Upper lobe of right lung (tissue), 1 donor: ENCODE measurements around the gene FOXA2. TPM values are rescaled to one million over a fixed set of nuclear protein-coding genes. Genes with fewer than 3 reads are reported as not detected.

Experiments
- ATAC-seq: fragments of 200-7000 bp; cut with Tn5 transposase; one replicate; pipeline ENCODE4 v1.9.1; 2020; ENCODE audit warnings: mild to moderate bottlenecking, moderate library complexity
- DNase-seq: peaks from one replicate; pipeline ENCODE4 v3.0.0-alpha.2; 2020
- H3K27ac ChIP-seq: fragments of 200-600 bp; one replicate; pipeline ENCODE4 v1.8.0; 2022
- H3K27me3 ChIP-seq: fragments of 200-600 bp; one replicate; pipeline ENCODE4 v1.8.0; 2022; ENCODE audit warnings: mild to moderate bottlenecking
- H3K36me3 ChIP-seq: fragments of 200-600 bp; one replicate; pipeline ENCODE4 v1.8.0; 2022
- H3K4me1 ChIP-seq: fragments of 200-600 bp; one replicate; pipeline ENCODE4 v1.8.0; 2022
- H3K4me3 ChIP-seq: fragments of 200-600 bp; one replicate; pipeline ENCODE4 v1.8.0; 2022; ENCODE audit warnings: mild to moderate bottlenecking
- H3K9me3 ChIP-seq: fragments of 200-600 bp; one replicate; pipeline ENCODE4 v1.8.0; 2022
- intact Hi-C: fragments of 100-400 bp; cut with DNase I; formaldehyde crosslinking; loops from one replicate; pipeline ENCODE4 v1.11.0; 2022
- total RNA-seq: library from RNA; stranded (reverse); fragmentation: NEBNext Ultra II Directional; extraction: Animal tissue kit (Norgen Biotek cat#: 25700); gene quantifications from one replicate; pipeline ENCODE4 v1.2.1, GENCODE V29; 2021
- TF ChIP-seq, protein P1 (sequence below): fragments of 200-600 bp; IDR thresholded peaks from one replicate; pipeline ENCODE4 v1.8.0; 2022; ENCODE audit warnings: antibody characterized with exemption
- donor health status: DM: no; HTN: yes; CAD: no; lungs with severe emphysema.

FOXA2 gene
- total RNA-seq, 1 donor from 2014 or later = 21.7 TPM

GRCh38 chr20:22561965-22562577 is 22.3 kb downstream of the FOXA2 start:
- intact Hi-C loops = no loop called here
- H3K27ac ChIP-seq = no peak overlapping the region

GRCh38 chr20:22560817-22561216 is 23.6 kb downstream of the FOXA2 start:
- H3K36me3 ChIP-seq = no peaks in the 10 kb centered on the region
- H3K27ac ChIP-seq = no peak overlapping the region
- no peak overlapping the region for H3K4me3 ChIP-seq
- intact Hi-C loops = no loop called here
- H3K4me1 ChIP-seq = no peaks in the 10 kb centered on the region
- H3K27me3 ChIP-seq = peaks cover 33% of the 10 kb centered on the region
- H3K9me3 ChIP-seq = no peaks in the 10 kb centered on the region
- ATAC-seq (no peak), DNase-seq (no peak)
- TF ChIP-seq, protein P1, sequence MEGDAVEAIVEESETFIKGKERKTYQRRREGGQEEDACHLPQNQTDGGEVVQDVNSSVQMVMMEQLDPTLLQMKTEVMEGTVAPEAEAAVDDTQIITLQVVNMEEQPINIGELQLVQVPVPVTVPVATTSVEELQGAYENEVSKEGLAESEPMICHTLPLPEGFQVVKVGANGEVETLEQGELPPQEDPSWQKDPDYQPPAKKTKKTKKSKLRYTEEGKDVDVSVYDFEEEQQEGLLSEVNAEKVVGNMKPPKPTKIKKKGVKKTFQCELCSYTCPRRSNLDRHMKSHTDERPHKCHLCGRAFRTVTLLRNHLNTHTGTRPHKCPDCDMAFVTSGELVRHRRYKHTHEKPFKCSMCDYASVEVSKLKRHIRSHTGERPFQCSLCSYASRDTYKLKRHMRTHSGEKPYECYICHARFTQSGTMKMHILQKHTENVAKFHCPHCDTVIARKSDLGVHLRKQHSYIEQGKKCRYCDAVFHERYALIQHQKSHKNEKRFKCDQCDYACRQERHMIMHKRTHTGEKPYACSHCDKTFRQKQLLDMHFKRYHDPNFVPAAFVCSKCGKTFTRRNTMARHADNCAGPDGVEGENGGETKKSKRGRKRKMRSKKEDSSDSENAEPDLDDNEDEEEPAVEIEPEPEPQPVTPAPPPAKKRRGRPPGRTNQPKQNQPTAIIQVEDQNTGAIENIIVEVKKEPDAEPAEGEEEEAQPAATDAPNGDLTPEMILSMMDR = no peak

More at GRCh38 chr20:22561965-22562577, 22.3 kb downstream of the FOXA2 start:
- ATAC-seq = no peak
- TF ChIP-seq, protein P1 = no peak
- H3K4me3 ChIP-seq = no peak overlapping the region
- peaks cover 43% of the 10 kb centered on the region for H3K27me3 ChIP-seq
- H3K4me1 ChIP-seq = no peaks in the 10 kb centered on the region
- H3K36me3 ChIP-seq = no peaks in the 10 kb centered on the region
- no peaks in the 10 kb centered on the region for H3K9me3 ChIP-seq
- no peak for DNase-seq

- intact Hi-C loops = no loop called here
- Histone ChIP-seq H3K9me3 (no peaks in the 10 kb centered on the region), H3K4me3 (no peak overlapping the region), H3K36me3 (no peaks in the 10 kb centered on the region), H3K4me1 (no peaks in the 10 kb centered on the region), H3K27ac (no peak overlapping the region), H3K27me3 (peaks cover 30% of the 10 kb centered on the region)
- DNase-seq (no peak), ATAC-seq (no peak)
- TF ChIP-seq, protein P1 = no peak
Measured at GRCh38 chr20:22559711-22560318, 24.6 kb downstream of the FOXA2 start.

DNA sequence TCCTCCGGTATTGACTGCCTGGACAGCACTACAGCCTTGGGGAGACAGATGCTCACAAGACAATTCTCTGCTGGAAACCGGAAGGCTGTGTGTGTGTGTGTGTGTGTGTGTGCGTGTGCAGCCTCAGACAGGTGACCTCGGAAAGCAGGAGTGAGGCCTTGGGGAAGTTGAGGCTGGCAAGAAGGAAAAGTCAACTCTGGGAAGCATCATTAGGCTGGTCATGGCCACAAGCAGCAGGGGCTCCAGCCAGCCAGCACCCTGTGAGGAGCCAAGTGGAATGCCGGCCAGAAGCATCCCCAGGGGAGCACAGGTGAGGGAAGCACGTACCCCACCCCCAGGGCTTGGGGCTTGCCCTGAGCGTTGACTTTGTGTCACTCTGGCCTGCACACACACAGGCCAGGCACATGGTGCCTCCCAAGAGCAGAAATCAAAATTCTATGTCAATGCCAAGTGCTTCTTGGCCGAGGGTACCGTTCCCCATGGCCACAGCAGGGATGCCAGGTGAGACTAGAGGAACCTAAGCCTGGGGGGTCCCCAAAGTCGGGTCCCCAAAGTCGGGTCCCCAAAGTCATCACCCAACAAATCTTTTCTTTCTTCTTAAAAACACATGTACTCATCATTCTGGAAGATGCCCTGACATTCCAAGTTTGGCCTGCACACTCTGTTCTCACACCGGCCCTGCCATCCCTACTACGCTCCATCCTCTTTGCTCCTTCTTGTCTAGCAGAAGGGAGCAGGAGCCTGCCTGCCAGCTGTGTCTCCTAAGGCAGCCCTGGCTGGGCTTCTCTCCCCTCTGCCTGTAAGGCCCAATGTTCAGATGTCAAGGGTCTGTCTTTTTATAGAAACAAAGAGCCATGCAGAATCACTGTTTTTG is 26.7 kb downstream of the FOXA2 start:
- Histone ChIP-seq H3K9me3 (no peaks in the 10 kb centered on the region), H3K36me3 (no peaks in the 10 kb centered on the region), H3K27me3 (peaks cover 23% of the 10 kb centered on the region), H3K4me3 (no peak overlapping the region), H3K27ac (peak overlapping the region; percentile 51), H3K4me1 (no peaks in the 10 kb centered on the region)
- intact Hi-C loops = no loop called here
- no peak for ATAC-seq
- DNase-seq = no peak
- TF ChIP-seq, protein P1 = no peak

GRCh38 chr20:22556565-22557056 is 27.8 kb downstream of the FOXA2 start:
- H3K27me3 ChIP-seq = peaks cover 18% of the 10 kb centered on the region
- no peaks in the 10 kb centered on the region for H3K36me3 ChIP-seq
- H3K27ac ChIP-seq = peak overlapping the region; percentile 86
- peak; percentile 92 for ATAC-seq
- no peak for DNase-seq
- TF ChIP-seq, protein P1 = no peak
- no peak overlapping the region for H3K4me3 ChIP-seq
- intact Hi-C loops = no loop called here
- no peaks in the 10 kb centered on the region for H3K9me3 ChIP-seq
- no peaks in the 10 kb centered on the region for H3K4me1 ChIP-seq
